ENCODE results near the gene TARBP2. TPM values are rescaled to one million over a fixed set of nuclear protein-coding genes. Genes with fewer than 3 reads are reported as not detected.

The TARBP2 gene
- total RNA-seq, 4 donors from 2014 or later, result 25.7 to 30.3 (median 27.2) TPM

- H3K4me1 ChIP-seq, result peaks cover 0 to 4% (median 0%) of the 10 kb centered on the region in 4 donors
- no peaks in the 10 kb centered on the region for H3K27me3 ChIP-seq
- no peak overlapping the region for H3K4me3 ChIP-seq
- peaks cover 0 to 54% (median 0%) of the 10 kb centered on the region in 3 donors for H3K36me3 ChIP-seq
- TF ChIP-seq POLR2A (IDR thresholded peaks at IDR 0.05) (no peak), CTCF (IDR thresholded peaks at IDR 0.05) (peak; percentile 78 to 95 (median 92))
- no peaks in the 10 kb centered on the region for H3K9me3 ChIP-seq
- H3K27ac ChIP-seq, result peak overlapping the region in 2 of 4 donors; percentile 39 to 49
- peak; percentile 86 to 96 (median 91) for DNase-seq
Measured at GRCh38 chr12:53508534-53509170, 7.6 kb downstream of the TARBP2 start.

- Histone ChIP-seq H3K27ac (no peak overlapping the region), H3K9me3 (no peaks in the 10 kb centered on the region), H3K27me3 (no peaks in the 10 kb centered on the region), H3K4me3 (no peak overlapping the region), H3K36me3 (peaks cover 0 to 63% (median 0%) of the 10 kb centered on the region in 3 donors), H3K4me1 (peaks cover 0 to 4% (median 0%) of the 10 kb centered on the region in 4 donors)
- no peak for TF ChIP-seq POLR2A (IDR thresholded peaks at IDR 0.05)
- TF ChIP-seq CTCF (IDR thresholded peaks at IDR 0.05), result no peak
- no peak for DNase-seq
Measured at GRCh38 chr12:53510181-53510812, 9.2 kb downstream of the TARBP2 start.

GRCh38 chr12:53513712-53514410 lies 12.8 kb downstream of the TARBP2 start:
- Histone ChIP-seq H3K27me3 (no peaks in the 10 kb centered on the region), H3K4me3 (no peak overlapping the region), H3K4me1 (peaks cover 0 to 1% (median 0%) of the 10 kb centered on the region in 4 donors), H3K9me3 (no peaks in the 10 kb centered on the region), H3K27ac (no peak overlapping the region), H3K36me3 (peaks cover 0 to 79% (median 0%) of the 10 kb centered on the region in 3 donors)
- TF ChIP-seq POLR2A (IDR thresholded peaks at IDR 0.05) (no peak), CTCF (IDR thresholded peaks at IDR 0.05) (no peak)
- no peak for DNase-seq

- no peaks in the 10 kb centered on the region for H3K9me3 ChIP-seq
- no peak overlapping the region for H3K4me3 ChIP-seq
- no peak for TF ChIP-seq POLR2A (IDR thresholded peaks at IDR 0.05)
- no peak for TF ChIP-seq CTCF (IDR thresholded peaks at IDR 0.05)
- no peaks in the 10 kb centered on the region for H3K27me3 ChIP-seq
- peaks cover 0 to 88% (median 0%) of the 10 kb centered on the region in 3 donors for H3K36me3 ChIP-seq
- no peaks in the 10 kb centered on the region for H3K4me1 ChIP-seq
- no peak for DNase-seq
- no peak overlapping the region for H3K27ac ChIP-seq
Measured at GRCh38 chr12:53514628-53515290, 13.7 kb downstream of the TARBP2 start.

- no peak for DNase-seq
- Histone ChIP-seq H3K4me1 (no peaks in the 10 kb centered on the region), H3K9me3 (no peaks in the 10 kb centered on the region), H3K27me3 (no peaks in the 10 kb centered on the region), H3K4me3 (no peak overlapping the region), H3K36me3 (peaks cover 0 to 92% (median 0%) of the 10 kb centered on the region in 3 donors), H3K27ac (no peak overlapping the region)
- TF ChIP-seq POLR2A (IDR thresholded peaks at IDR 0.05), result no peak
- no peak for TF ChIP-seq CTCF (IDR thresholded peaks at IDR 0.05)
Measured at GRCh38 chr12:53515291-53515680, 14.2 kb downstream of the TARBP2 start.

Measured in Peyer's patch (tissue), 4 donors.